Breast epithelium (tissue), 3 donors: Measurements from ENCODE around the gene PLCH1.

Experiments used
- CTCF ChIP-seq, 3 donors: fragments of 450-650 bp; IDR thresholded peaks; one replicate each; pipeline ENCODE4 v1.5.1; 2016 to 2017; ENCODE audit warnings: antibody characterized with exemption in 3 of 3, mild to moderate bottlenecking in 3 of 3, moderate library complexity in 3 of 3
- POLR2A ChIP-seq: fragments of 450-650 bp; IDR thresholded peaks from one replicate; pipeline ENCODE4 v1.6.1; 2016; ENCODE audit warnings: antibody characterized with exemption, mild to moderate bottlenecking, moderate library complexity
- POLR2AphosphoS5 ChIP-seq, 3 donors: sonication (generic); formaldehyde crosslinking; IDR thresholded peaks; one replicate each; pipeline ENCODE4 v1.6.1; 2017; ENCODE audit warnings: antibody characterized with exemption in 3 of 3

GRCh38 chr3:155757577-155757976 lies 12.7 kb upstream of the PLCH1 start:
- TF ChIP-seq CTCF (IDR thresholded peaks at IDR 0.05) (no peak), POLR2AphosphoS5 (IDR thresholded peaks at IDR 0.05) (no peak), POLR2A (no peak)
